RWPE2 (cell line): ENCODE measurements around the gene TMEM150A.
A peak's percentile ranks its signal among the peaks of the same experiment; 100 is the strongest.

Experiments
- ATAC-seq: fragments of 200-7000 bp; cut with Tn5 transposase; 3 replicates; pipeline ENCODE4 v1.9.1; 2021; ENCODE audit warnings: low read depth
- DNase-seq: peaks from one replicate; pipeline ENCODE4 v3.0.0-alpha.2; 2020; ENCODE audit warnings: low spot score
- H3K27ac ChIP-seq: fragments of 450-650 bp; 2 replicates; pipeline ENCODE4 v1.5.1; 2017; ENCODE audit warnings: mild to moderate bottlenecking; ENCODE audit not compliant: poor library complexity, severe bottlenecking
- H3K27me3 ChIP-seq: fragments of 250-450 bp; sonication (Bioruptor Pico); 2 replicates; pipeline ENCODE4 v1.5.1; 2021; ENCODE audit warnings: mild to moderate bottlenecking, moderate library complexity; ENCODE audit not compliant: insufficient read depth, poor library complexity, severe bottlenecking
- H3K36me3 ChIP-seq: fragments of 250-450 bp; sonication (Bioruptor Pico); 2 replicates; pipeline ENCODE4 v1.5.1; 2020; ENCODE audit warnings: low read depth, mild to moderate bottlenecking, moderate library complexity
- H3K4me1 ChIP-seq: fragments of 250-450 bp; sonication (Bioruptor Pico); 2 replicates; pipeline ENCODE4 v1.5.1; 2021; ENCODE audit warnings: mild to moderate bottlenecking, moderate library complexity; ENCODE audit not compliant: insufficient read depth, poor library complexity, severe bottlenecking
- H3K4me3 ChIP-seq: fragments of 250-450 bp; sonication (Bioruptor Pico); 2 replicates; pipeline ENCODE4 v1.5.1; 2021; ENCODE audit warnings: mild to moderate bottlenecking, moderate library complexity; ENCODE audit not compliant: severe bottlenecking
- H3K9me3 ChIP-seq: fragments of 250-450 bp; sonication (Bioruptor Pico); 2 replicates; pipeline ENCODE4 v1.5.1; 2021; ENCODE audit warnings: mild to moderate bottlenecking, moderate library complexity; ENCODE audit not compliant: severe bottlenecking
- TF ChIP-seq, protein P1 (sequence below): fragments of 450-650 bp; IDR thresholded peaks from one replicate; pipeline ENCODE4 v1.5.1; 2017; ENCODE audit warnings: mild to moderate bottlenecking, moderate library complexity; ENCODE audit not compliant: poor library complexity, severe bottlenecking

Gene TMEM150A

GRCh38 chr2:85598594-85599340, 3.7 kb downstream of the TMEM150A start:
- no peak for ATAC-seq
- no peak overlapping the region for H3K27ac ChIP-seq
- TF ChIP-seq, protein P1, sequence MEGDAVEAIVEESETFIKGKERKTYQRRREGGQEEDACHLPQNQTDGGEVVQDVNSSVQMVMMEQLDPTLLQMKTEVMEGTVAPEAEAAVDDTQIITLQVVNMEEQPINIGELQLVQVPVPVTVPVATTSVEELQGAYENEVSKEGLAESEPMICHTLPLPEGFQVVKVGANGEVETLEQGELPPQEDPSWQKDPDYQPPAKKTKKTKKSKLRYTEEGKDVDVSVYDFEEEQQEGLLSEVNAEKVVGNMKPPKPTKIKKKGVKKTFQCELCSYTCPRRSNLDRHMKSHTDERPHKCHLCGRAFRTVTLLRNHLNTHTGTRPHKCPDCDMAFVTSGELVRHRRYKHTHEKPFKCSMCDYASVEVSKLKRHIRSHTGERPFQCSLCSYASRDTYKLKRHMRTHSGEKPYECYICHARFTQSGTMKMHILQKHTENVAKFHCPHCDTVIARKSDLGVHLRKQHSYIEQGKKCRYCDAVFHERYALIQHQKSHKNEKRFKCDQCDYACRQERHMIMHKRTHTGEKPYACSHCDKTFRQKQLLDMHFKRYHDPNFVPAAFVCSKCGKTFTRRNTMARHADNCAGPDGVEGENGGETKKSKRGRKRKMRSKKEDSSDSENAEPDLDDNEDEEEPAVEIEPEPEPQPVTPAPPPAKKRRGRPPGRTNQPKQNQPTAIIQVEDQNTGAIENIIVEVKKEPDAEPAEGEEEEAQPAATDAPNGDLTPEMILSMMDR = no peak
- H3K27me3 ChIP-seq = no peaks in the 10 kb centered on the region
- H3K4me1 ChIP-seq = peaks cover 2% of the 10 kb centered on the region
- H3K4me3 ChIP-seq = no peak overlapping the region
- DNase-seq = no peak
- H3K36me3 ChIP-seq = peaks cover 24% of the 10 kb centered on the region
- H3K9me3 ChIP-seq = no peaks in the 10 kb centered on the region

DNA sequence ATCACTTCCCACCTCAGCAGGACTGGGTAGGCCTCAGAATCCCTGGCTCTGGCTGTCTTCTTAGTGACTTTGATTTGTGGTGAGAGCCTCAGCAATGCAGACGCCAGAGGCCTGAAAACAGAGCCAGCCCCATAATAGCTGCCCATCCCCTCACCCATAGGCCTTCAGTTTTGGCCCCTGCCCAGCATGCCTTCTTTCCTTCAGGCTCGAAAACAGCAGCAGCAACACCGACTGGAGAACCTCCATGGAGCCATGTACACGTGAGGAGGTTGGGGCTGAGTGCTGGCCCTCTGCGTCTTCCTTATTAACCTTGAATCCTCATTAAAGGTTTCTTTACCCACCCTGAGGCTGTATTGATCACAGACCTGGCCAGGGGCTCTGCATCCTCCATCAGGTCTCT, 5.3 kb downstream of the TMEM150A start:
- TF ChIP-seq, protein P1 = no peak
- Histone ChIP-seq H3K9me3 (no peaks in the 10 kb centered on the region), H3K27ac (no peak overlapping the region), H3K4me3 (no peak overlapping the region), H3K27me3 (no peaks in the 10 kb centered on the region), H3K36me3 (peaks cover 24% of the 10 kb centered on the region), H3K4me1 (no peaks in the 10 kb centered on the region)
- DNase-seq (no peak), ATAC-seq (no peak)

DNA sequence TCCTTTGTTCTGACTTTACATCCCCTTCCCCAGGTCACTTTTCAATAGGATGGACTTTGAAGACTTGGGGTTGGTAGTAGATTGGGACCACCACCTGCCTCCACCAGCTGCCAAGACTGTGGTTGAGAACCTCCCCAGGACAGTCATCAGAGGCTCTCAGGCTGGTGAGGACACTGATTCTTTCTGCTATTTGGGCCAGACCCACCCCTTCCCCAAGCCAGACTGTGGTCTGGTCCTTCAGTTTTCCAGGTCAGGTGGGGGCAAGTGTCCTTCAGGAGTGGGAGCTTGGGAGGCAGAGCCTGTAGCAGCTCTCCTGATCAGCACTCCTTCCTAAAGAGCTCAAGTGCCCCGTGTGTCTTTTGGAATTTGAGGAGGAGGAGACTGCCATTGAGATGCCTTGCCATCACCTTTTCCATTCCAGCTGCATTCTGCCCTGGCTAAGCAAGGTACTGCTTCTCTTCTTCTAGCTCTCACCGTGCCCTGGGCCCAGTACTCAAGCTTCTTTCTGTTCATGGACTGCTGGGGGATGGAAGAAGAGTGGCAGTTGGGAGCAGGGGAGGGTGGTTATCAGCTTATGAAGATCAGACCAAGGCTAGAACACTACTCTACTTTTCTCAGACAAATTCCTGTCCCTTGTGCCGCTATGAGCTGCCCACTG, 5.9 kb downstream of the TMEM150A start:
- Histone ChIP-seq H3K4me3 (peak overlapping the region; percentile 63), H3K9me3 (no peaks in the 10 kb centered on the region), H3K36me3 (peaks cover 24% of the 10 kb centered on the region), H3K4me1 (no peaks in the 10 kb centered on the region), H3K27ac (peak overlapping the region; percentile 70), H3K27me3 (no peaks in the 10 kb centered on the region)
- no peak for ATAC-seq
- TF ChIP-seq, protein P1 = no peak
- DNase-seq = no peak

DNA sequence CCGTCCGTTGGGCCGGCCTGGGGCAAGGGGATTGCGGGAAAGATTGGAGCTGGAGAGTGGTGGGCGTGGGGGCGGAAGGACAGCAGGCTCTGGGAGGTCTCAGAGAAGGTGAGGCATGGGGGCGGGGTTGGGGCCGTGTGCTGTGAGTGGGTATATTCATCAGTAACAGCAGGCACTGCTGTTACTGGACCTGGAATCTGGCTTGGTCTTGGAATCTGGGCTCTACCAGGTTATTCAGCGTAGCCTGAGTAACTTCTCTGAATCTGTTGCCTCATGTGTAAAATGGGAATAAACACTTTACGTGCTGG, 6.5 kb downstream of the TMEM150A start:
- TF ChIP-seq, protein P1 = no peak
- Histone ChIP-seq H3K4me1 (no peaks in the 10 kb centered on the region), H3K36me3 (peaks cover 24% of the 10 kb centered on the region), H3K27me3 (no peaks in the 10 kb centered on the region), H3K27ac (peak overlapping the region; percentile 70), H3K9me3 (no peaks in the 10 kb centered on the region), H3K4me3 (peak overlapping the region; percentile 63)
- ATAC-seq = peak; percentile 1; the same call in 1 of the 3 replicates
- DNase-seq = no peak
